ENCODE measurements around the gene ZGPAT.

The ZGPAT gene

GRCh38 chr20:63699466-63700198 is 8.2 kb upstream of the ZGPAT start:
- peaks cover 94% of the 10 kb centered on the region for H3K36me3 ChIP-seq (ENCODE audit: insufficient read depth, insufficient read length, low read length)
- H3K4me1 ChIP-seq (ENCODE audit: insufficient read depth, insufficient read length) = peaks cover 31% of the 10 kb centered on the region
- TF ChIP-seq YY1 (IDR thresholded peaks at IDR 0.05; ENCODE audit: insufficient read depth, insufficient read length) (no peak), SUZ12 (IDR thresholded peaks at IDR 0.05; ENCODE audit: extremely low read depth, insufficient read depth, insufficient read length) (no peak), ZNF274 (IDR thresholded peaks at IDR 0.05; ENCODE audit: low read depth, low read length) (no peak)
- no peak overlapping the region for H3K4me3 ChIP-seq (ENCODE audit: insufficient read length, low read depth)
- peaks cover 2% of the 10 kb centered on the region; the same call in 1 of the 2 replicates for H3K9me3 ChIP-seq (ENCODE audit: insufficient read depth, low read length)
- H3K9ac ChIP-seq (ENCODE audit: insufficient read length, low read depth) = peak overlapping the region; percentile 17
- no peaks in the 10 kb centered on the region for H3K27me3 ChIP-seq (ENCODE audit: insufficient read depth, insufficient read length)
- DNase-seq (ENCODE audit: low read depth, low spot score) = no peak

DNA sequence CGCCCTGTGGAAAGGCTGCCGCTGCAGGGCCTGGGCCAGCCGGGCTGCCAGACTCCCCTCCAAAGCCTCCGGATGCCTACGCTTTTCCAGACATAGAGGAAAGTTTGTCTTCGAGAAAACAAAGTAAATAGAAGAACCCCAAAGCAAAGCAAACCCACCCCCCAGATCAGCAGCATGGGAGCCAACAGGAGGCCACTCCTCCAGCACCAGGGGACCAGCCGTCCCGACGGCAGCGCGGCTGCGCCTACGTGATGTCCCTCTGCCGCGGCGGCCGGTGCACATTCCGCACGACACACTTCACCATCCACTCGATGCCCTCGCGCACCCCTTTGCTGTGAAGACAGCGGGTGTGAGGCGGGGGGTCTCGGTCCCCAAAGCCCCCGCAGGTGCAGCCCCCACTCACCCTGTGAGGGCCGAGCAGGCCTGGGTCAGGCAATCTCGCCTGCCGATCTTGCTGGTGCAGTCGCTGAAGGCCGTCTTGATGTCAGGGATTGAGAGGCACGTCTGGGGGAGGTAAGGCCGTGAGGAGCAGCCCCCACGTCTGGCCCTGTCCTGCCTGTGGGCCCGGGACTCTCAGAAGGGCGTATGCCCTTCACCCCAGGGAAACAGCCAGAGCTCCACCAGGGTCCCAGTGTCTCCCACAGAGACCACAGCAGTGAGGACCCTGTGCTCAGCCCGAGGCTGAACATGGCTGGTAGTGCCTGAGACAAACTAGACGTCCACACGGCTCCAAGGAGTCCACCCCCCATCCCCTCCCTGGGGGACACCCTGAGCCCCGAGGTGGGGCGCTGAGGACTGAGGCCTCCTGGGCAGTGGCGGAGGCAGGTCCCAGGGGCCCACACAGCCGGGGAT is 7.4 kb upstream of the ZGPAT start:
- Histone ChIP-seq H3K9ac (ENCODE audit: insufficient read length, low read depth) (peak overlapping the region; percentile 36), H3K36me3 (ENCODE audit: insufficient read depth, insufficient read length, low read length) (peaks cover 95% of the 10 kb centered on the region), H3K4me3 (ENCODE audit: insufficient read length, low read depth) (no peak overlapping the region), H3K27me3 (ENCODE audit: insufficient read depth, insufficient read length) (no peaks in the 10 kb centered on the region), H3K9me3 (ENCODE audit: insufficient read depth, low read length) (no peaks in the 10 kb centered on the region), H3K4me1 (ENCODE audit: insufficient read depth, insufficient read length) (peaks cover 31% of the 10 kb centered on the region)
- TF ChIP-seq YY1 (IDR thresholded peaks at IDR 0.05; ENCODE audit: insufficient read depth, insufficient read length) (no peak), ZNF274 (IDR thresholded peaks at IDR 0.05; ENCODE audit: low read depth, low read length) (no peak), SUZ12 (IDR thresholded peaks at IDR 0.05; ENCODE audit: extremely low read depth, insufficient read depth, insufficient read length) (no peak)
- no peak for DNase-seq (ENCODE audit: low read depth, low spot score)

GRCh38 chr20:63701051-63701328 is 6.8 kb upstream of the ZGPAT start:
- Histone ChIP-seq H3K4me1 (ENCODE audit: insufficient read depth, insufficient read length) (peaks cover 31% of the 10 kb centered on the region), H3K36me3 (ENCODE audit: insufficient read depth, insufficient read length, low read length) (peaks cover 95% of the 10 kb centered on the region)
- no peak for TF ChIP-seq SUZ12 (IDR thresholded peaks at IDR 0.05; ENCODE audit: extremely low read depth, insufficient read depth, insufficient read length)
- no peak for TF ChIP-seq YY1 (IDR thresholded peaks at IDR 0.05; ENCODE audit: insufficient read depth, insufficient read length)
- TF ChIP-seq ZNF274 (IDR thresholded peaks at IDR 0.05; ENCODE audit: low read depth, low read length) = no peak

DNA sequence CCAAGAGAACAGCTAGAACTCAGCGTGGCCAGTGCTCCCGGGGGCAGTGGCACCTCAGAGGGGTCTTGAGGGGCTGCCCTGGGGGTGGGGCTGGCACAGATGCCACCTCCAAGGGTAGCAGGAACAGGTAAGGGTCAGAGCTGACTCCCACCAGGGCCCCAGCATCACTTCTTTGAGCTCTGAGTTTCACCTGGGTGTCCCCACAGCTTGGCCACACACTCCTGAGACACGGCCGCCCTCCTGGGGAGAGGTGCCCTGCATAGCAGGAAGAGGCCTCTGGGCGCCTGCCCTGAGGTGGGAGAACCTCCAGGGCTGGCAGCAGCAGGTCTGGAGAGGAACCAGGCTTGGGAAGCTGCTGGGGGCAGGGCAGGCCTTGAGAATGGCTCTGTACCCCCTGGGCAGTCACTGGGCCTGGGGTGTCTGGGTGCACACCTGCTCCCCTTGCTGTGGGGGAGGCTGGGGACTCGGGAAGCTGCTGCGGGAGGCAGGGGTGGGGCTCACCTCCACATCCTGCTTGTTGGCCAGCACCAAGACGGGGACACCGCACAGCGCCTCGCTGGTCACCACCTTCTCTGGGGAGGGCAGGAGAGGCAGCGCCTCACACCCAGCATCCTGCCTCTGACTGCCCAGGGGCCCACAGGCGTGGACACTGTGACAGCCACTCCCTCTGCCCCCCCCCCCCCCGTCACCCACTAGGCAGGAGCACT is 6.4 kb upstream of the ZGPAT start:
- Histone ChIP-seq H3K9me3 (ENCODE audit: insufficient read depth, low read length) (no peaks in the 10 kb centered on the region), H3K4me3 (ENCODE audit: insufficient read length, low read depth) (no peak overlapping the region), H3K4me1 (ENCODE audit: insufficient read depth, insufficient read length) (peaks cover 36% of the 10 kb centered on the region), H3K9ac (ENCODE audit: insufficient read length, low read depth) (no peak overlapping the region), H3K27me3 (ENCODE audit: insufficient read depth, insufficient read length) (no peaks in the 10 kb centered on the region), H3K36me3 (ENCODE audit: insufficient read depth, insufficient read length, low read length) (peaks cover 96% of the 10 kb centered on the region)
- TF ChIP-seq ZNF274 (IDR thresholded peaks at IDR 0.05; ENCODE audit: low read depth, low read length) = no peak
- TF ChIP-seq YY1 (IDR thresholded peaks at IDR 0.05; ENCODE audit: insufficient read depth, insufficient read length) = no peak
- no peak for TF ChIP-seq SUZ12 (IDR thresholded peaks at IDR 0.05; ENCODE audit: extremely low read depth, insufficient read depth, insufficient read length)
- DNase-seq (ENCODE audit: low read depth, low spot score) = no peak

More at GRCh38 chr20:63701051-63701328, 6.8 kb upstream of the ZGPAT start:
- no peak for DNase-seq (ENCODE audit: low read depth, low spot score)
- no peak overlapping the region for H3K9ac ChIP-seq (ENCODE audit: insufficient read length, low read depth)
- no peaks in the 10 kb centered on the region for H3K9me3 ChIP-seq (ENCODE audit: insufficient read depth, low read length)
- H3K27me3 ChIP-seq (ENCODE audit: insufficient read depth, insufficient read length) = no peaks in the 10 kb centered on the region
- H3K4me3 ChIP-seq (ENCODE audit: insufficient read length, low read depth) = no peak overlapping the region

DNA sequence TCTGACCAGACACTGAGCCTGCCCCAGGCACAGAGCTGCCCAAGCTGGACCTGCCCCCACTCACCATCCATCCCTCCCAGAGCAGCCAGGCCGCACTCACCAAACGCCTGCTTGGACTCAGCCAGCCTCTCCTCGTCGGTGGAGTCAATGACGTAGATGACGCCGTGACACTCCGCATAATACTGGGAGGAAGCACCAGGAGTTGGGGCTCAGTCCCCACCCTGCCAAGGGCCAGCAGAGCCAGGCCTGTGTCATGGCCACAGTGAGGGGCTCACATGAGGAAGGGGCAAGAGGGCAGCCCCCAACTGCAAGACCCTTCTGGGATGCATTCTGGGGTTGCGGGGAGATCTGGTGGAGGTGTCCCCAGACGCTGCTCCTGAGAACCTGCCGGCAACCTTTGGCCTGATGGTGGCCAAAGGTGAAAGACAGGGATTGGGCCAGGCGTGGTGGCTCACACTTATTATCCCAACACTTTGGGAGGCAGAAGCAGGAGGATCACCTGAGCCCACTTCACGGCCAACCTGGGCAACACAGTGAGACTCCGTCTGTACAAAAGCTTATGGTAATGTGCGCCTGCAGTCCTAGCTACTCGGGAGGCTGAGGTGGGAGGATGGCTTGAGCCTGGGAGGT is 5.7 kb upstream of the ZGPAT start:
- no peak for DNase-seq (ENCODE audit: low read depth, low spot score)
- peaks cover 93% of the 10 kb centered on the region for H3K36me3 ChIP-seq (ENCODE audit: insufficient read depth, insufficient read length, low read length)
- no peak overlapping the region for H3K4me3 ChIP-seq (ENCODE audit: insufficient read length, low read depth)
- H3K9ac ChIP-seq (ENCODE audit: insufficient read length, low read depth) = no peak overlapping the region
- no peaks in the 10 kb centered on the region for H3K9me3 ChIP-seq (ENCODE audit: insufficient read depth, low read length)
- TF ChIP-seq YY1 (IDR thresholded peaks at IDR 0.05; ENCODE audit: insufficient read depth, insufficient read length) = no peak
- no peak for TF ChIP-seq ZNF274 (IDR thresholded peaks at IDR 0.05; ENCODE audit: low read depth, low read length)
- no peak for TF ChIP-seq SUZ12 (IDR thresholded peaks at IDR 0.05; ENCODE audit: extremely low read depth, insufficient read depth, insufficient read length)
- H3K27me3 ChIP-seq (ENCODE audit: insufficient read depth, insufficient read length) = no peaks in the 10 kb centered on the region
- peaks cover 34% of the 10 kb centered on the region for H3K4me1 ChIP-seq (ENCODE audit: insufficient read depth, insufficient read length)

- peaks cover 30% of the 10 kb centered on the region for H3K4me1 ChIP-seq (ENCODE audit: insufficient read depth, insufficient read length)
- DNase-seq (ENCODE audit: low read depth, low spot score) = no peak
- H3K27me3 ChIP-seq (ENCODE audit: insufficient read depth, insufficient read length) = no peaks in the 10 kb centered on the region
- H3K9ac ChIP-seq (ENCODE audit: insufficient read length, low read depth) = no peak overlapping the region
- no peak overlapping the region for H3K4me3 ChIP-seq (ENCODE audit: insufficient read length, low read depth)
- peaks cover 86% of the 10 kb centered on the region for H3K36me3 ChIP-seq (ENCODE audit: insufficient read depth, insufficient read length, low read length)
- H3K9me3 ChIP-seq (ENCODE audit: insufficient read depth, low read length) = no peaks in the 10 kb centered on the region
- no peak for TF ChIP-seq YY1 (IDR thresholded peaks at IDR 0.05; ENCODE audit: insufficient read depth, insufficient read length)
- no peak for TF ChIP-seq SUZ12 (IDR thresholded peaks at IDR 0.05; ENCODE audit: extremely low read depth, insufficient read depth, insufficient read length)
- no peak for TF ChIP-seq ZNF274 (IDR thresholded peaks at IDR 0.05; ENCODE audit: low read depth, low read length)
Measured at GRCh38 chr20:63702751-63703470, 4.9 kb upstream of the ZGPAT start.
